ENCODE data around the gene C2orf68.
A peak's percentile ranks its signal among the peaks of the same experiment; 100 is the strongest.
"Not testable (repeated sequence)": the region's sequence is repeated elsewhere in the genome, so short reads cannot be mapped to it uniquely, and the experiment has no call there.

The C2orf68 gene

DNA sequence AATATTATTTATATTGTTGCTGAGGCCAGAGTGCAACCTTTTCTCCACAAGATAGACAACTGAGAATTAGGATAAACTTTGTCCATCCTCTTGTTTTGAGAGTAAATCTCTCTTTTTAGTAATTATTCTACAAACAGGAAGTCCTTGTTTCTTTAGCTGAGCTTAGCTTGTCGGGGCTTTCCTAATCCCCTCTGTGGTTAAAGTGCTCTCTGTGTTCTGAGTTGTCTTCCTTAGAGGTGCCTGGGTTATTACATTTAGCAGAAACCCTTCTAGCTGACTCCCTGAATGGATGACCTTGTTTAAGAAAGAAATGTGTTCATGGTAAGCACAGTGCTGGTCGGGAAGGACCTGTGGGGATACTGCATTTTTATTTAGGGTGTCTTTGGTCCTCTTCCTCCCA, 16.8 kb upstream of the C2orf68 start:
- DNase-seq (ENCODE audit: low spot score), result no peak

DNA sequence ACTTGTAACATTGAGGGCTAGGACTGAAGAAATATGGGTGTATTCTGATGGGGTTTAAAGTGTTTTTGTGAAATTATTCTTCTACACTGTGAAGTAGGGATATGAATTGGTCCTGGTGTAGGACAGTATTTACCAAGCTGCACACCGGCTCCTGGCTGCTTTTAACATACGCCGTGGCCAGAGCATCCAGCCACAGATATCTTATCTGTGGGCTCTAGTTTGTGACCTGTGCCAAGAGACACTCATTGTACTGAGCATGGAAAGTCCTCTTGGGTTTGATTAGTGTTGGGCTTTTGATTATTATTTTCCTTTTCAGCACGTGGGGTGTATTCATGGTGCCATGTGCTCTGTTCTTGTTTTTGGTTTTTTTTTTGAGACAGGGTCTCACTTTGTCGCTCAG, 12.1 kb upstream of the C2orf68 start:
- DNase-seq (ENCODE audit: low spot score), result no peak

DNA sequence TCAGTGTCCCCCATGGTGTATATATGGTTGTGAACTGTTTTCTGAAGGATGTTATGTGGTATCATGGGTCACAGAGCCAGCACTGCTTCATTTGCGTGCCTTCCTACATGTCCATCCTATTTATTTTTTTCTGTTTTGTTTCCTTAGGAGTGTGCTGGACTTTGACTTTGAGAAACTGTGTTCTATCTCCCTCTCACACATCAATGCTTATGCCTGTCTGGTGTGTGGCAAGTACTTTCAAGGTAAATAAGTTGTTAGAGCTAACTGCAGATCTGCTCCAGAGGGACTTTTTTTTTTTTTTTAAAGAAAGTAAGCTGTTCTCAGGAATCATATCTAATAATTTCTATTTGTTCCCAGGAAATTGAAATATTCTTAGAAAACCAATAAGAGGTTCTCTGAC, 9.5 kb upstream of the C2orf68 start:
- no peak for DNase-seq (ENCODE audit: low spot score)

DNA sequence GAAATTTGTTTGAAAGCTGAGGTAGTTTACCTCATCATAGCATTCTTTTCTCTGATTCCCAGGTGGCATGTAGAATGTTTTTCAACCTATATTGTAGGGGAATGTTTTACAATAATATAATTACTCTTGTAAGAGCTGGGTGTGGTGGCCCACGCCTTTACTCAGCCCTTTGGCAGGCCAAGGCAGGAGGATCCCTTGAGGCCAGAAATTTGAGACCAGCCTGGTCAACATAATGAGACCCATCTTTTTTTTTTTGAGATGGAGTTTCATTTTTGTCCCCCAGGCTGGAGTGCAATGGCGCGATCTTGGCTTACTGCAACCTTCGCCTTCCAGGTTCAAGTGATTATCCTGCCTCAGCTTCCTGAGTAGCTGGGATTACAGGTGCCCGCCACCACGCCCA, 7.8 kb upstream of the C2orf68 start:
- DNase-seq (ENCODE audit: low spot score), result no peak

DNA sequence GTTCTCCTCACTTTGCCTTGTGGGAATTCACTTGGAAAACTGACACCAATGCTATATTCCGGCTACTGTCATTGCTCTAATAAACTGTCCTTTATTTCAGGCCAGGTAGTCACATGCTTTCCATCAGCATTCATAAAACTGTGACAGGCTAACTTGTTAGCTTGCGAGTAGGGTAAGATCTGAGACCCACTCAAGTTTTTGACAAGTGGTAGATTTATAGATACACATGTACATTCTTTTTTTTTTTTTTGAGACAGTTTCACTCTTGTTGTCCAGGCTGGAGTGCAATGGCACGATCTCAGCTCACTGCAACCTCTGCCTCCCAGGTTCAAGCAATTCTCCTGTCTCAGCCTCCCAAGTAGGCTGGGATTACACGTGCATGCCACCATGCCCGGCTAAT, 5.9 kb upstream of the C2orf68 start:
- not testable (repeated sequence) for DNase-seq (ENCODE audit: low spot score)

DNA sequence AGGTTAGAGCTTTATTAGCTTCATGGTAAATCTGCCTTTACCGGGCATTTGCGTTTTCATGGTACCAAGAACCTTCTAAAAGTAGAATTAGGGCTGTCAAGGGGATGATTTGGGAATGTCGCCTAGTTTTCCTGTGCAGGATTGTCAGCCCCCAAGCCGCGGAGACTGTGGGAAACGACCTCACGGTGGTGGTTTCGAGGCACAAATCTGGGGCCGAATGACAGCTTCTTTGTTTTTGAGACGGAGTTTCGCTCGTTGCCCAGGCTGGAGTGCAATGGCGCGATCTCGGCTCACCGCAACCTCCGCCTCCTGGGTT, 3.5 kb upstream of the C2orf68 start:
- DNase-seq (ENCODE audit: low spot score), result no peak

DNA sequence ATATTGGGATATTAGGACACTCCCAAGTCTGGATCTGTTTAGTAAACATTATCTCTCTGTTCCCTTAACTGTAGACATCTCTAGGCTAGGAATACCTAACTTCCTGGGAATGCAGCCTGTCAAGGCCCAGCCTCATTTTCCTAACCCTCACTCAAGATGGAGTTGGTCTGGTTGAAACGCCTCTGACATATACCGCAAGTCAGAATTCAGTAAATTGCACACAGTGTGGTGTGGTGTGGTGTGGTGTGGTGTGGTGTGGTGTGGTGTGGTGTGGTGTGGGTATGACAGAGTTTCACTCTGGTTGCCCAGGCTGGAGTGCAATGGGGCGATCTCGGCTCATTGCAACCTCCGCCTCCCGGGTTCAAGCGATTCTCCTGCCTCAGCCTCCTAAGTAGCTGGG, 2.9 kb upstream of the C2orf68 start:
- DNase-seq (ENCODE audit: low spot score), result not testable (repeated sequence)

DNA sequence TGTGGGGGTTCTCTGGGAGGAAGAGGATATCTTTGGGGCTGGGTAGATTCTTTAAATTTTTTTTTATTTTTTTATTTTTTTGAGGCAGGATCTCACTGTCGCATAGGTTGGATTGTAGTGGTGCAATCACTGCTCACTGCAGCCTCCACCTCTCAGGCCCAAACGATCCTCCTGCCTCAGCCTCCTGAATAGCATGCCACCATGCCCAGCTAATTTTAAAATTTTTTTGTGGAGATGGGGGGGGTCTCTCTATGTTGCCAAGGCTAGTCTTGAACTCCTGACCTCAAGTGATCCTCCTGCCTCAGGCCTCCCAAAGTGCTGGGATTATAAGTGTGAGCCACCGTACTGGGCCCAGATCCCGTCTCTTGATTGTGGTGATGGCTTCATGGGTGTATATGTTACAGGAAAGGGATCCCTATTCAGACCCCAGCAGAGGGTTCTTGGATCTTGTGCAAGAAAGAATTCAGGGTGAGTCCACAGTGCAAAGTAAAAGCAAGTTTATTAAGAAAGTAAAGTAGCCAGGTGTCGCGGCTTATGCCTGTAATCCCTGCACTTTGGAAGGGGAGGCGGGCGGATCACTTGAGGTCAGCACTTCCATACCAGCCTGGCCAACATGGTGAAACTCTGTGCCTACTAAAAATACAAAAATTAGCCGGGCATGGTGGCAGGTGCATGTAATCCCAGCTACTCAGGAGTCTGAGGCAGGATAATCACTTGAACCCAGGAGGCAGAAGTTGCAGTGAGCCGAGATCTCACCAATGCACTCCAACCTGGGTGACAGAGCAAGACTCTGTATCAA, 2.0 kb upstream of the C2orf68 start:
- DNase-seq (ENCODE audit: low spot score), result no peak

DNA sequence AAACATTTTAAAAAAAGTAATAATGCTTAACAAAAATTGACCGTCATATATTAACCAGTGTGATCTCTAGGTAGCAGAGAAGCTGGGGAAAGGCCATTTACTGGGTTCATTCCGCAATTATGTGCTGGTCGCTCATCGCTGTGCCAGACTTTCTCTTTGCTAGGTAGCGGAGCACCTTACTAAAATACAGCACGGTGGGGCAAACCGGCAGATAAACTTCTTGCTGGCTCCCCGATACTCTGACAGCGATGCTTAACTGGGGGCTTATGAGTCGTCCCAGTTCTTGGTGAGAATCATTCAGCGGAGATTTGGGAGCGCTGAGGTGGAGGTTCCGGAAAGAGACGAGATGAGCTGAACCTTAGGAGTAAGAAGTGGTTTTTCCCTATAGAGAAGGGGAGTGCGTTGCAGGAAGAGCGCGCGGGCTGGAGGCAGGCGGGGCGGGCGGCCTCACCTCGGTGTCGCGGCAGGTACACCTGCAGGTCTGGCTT, 605 bp downstream of the C2orf68 start:
- DNase-seq (ENCODE audit: low spot score), result no peak

DNA sequence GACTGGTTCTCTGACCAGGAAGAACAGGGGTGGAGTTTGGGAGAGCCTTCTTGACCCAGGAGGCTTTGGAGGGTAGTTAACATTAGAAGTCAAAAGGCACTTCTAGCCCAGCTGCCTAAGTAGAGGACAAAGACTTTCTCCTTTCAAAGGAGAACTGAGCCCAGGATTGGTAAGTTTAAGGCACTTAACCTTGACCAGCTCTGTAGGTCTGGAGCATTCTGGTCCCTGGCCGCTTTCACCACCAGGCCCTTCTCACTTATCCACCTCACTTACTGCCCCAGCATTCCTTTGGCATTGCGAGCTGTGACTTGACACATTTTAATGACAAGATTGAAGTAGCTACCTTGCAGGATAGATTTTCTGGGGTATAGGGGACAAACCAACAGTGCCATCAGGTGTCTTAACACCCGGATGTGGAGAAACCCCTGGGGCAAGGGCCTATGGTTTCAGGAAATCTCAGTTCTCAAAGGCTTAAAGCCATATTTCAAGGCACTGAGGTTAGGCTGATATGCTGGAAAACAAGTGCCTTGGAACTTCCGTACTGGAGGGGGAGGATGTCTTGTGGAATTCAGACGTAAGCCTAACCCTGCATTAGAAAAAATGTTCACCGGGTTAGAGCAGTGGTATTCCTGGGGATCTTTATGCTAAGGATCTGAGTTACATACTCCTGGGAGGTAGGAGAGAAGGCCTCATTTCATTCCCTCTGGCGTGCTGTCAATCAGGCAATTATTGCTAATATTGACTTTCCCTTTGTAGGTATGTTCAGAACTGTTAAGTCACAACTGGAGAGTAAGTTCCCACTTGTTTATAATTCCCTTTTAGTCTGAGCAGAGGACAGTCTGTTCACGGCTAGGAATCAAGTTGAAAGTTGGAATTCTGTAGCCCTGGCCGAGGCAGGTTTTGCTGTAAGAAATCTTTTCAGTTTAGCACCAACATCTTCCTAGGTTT, 4.3 kb downstream of the C2orf68 start:
- DNase-seq (ENCODE audit: low spot score), result no peak

DNA sequence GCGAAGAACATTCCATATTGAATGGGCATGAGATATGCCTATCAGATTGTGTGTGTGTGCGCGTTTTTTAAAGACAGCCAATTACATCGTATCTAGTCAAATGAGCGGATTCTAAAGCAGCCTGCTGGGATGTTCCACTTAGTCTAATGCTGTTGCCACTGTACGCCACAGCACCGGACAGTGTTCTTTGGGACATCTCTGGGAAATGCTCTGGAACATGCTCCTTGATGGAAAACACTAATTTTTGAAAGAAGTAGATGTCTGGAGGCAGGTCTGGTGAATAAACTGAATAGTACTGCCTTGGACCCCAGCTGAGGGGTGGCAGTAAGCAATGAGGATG, 5.8 kb downstream of the C2orf68 start:
- no peak for DNase-seq (ENCODE audit: low spot score)

DNA sequence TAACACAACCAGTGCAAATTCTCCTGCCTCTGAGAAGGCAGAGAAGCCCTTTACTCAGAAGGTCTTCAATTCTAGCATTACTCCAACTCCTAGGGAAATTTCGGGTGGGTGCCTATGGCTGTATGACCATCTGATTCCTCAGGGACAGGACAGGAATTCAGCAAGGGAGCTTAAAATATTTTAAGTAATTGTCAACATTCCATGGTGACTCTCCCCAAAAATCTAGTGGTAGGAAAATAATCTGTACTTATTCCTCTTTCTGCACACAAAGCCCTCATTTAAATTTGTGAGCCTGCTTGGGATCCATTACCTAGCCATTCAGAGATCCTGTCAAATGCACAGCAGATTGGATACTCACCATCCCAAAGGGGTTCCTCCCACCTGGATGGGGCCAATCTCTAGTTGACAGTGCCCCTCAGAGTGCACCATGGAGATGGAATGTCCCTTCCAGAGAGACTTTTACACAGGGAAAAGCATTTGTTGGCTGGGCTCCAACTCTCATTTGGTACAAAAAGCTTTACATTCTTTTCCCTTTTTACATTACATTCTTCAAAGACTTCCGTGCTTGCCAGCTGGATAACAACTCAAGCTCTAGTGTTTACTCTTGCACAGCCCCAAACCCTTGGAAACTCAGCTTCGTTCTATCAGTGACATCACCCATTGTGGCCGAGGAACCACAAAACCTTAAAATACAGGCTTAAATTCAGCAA, 6.3 kb downstream of the C2orf68 start:
- DNase-seq (ENCODE audit: low spot score), result no peak

DNA sequence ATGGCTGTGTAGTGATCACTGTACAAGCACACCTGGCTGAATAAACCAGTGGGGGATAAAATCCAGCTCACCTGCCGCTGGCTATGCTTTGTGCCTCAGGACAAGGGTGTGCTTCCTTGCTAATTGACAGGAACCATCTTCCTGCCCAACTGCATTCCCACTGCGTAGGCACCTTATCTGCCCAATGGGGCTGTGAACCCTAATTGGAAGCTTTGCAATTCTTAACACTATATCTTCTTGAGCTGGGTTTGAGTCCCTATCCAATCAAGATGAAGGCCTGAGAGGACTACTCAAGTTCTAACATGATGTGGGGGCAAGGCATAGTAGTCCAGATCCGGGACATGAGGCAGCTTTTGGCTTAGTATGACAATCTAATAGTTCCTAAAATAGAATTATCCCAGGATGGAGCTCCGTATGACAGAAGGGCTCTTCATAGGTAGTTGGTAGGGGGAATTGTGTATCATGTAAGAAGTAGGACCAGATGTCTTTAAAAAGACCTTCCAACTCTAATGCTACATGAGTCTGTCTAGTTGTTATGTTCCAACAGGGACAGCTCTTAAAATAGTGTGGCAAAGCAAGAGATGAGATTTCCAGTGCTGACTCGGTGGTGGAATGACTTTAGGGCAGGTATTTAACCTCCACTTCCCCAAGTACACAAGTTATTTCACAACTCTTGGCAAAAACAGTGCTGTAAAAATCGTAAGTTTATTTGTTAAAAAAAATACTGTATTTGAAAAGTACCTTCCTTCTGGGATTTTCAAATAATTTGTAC, 7.1 kb downstream of the C2orf68 start:
- no peak for DNase-seq (ENCODE audit: low spot score)

DNA sequence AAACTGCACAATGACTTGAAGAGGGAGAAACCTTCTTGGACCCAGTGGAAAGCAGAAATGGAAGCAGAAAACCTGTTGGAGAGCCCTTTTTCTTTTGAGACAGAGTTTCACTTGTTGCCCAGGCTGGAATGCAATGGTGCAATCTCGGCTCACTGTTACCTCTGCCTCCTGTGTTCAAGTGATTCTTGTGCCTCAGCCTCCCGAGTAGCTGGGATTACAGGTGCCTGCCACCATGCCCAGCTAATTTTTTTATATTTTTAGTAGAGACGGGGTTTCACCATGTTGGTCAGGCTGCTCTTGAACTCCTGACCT, 7.8 kb downstream of the C2orf68 start:
- DNase-seq (ENCODE audit: low spot score), result not testable (repeated sequence)

DNA sequence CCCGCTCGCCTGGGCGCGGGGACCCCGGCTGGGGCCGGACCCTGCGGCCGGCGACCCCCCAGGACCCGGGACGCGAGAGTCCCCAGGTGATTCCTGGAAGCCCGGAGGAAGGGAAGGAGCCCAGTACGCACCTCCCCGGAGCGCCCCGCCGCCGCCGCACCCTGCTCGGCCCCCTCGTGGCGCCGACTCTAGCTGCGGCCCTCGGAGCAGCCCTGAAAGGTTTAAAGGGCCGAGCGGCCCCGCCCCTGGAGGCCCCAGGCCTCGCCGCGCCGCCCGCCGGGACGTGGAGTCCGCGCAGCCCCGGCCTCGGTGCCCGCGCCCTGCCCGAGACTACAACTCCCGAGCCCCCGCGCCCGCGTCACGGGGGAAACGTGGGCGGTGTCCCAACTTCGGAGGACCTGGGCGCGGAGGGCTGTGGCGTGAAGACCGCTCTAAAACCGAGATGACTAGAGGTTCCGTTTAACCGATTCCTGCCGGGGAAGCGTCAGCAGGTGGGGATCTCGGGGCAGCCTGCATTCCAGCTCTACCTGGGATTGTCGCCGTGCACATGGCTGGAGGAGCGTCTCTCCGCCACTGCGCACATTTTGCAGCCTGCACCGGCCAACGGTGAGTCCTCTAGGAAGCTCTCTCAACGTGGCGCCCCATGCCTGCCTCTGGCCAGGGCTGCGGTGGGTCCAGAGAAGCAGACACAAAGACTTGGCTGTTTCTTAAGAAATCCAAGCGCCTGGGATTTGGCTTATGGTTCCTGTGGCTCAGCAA, 9.2 kb downstream of the C2orf68 start, which contains the start of gene TMEM150A:
TSS of gene TMEM150A (minus strand) at position 223 of the 759 bp plus-strand sequence. CDS start 750 bp downstream, outside the sequence.
- DNase-seq (ENCODE audit: low spot score), result peak; percentile 91

DNA sequence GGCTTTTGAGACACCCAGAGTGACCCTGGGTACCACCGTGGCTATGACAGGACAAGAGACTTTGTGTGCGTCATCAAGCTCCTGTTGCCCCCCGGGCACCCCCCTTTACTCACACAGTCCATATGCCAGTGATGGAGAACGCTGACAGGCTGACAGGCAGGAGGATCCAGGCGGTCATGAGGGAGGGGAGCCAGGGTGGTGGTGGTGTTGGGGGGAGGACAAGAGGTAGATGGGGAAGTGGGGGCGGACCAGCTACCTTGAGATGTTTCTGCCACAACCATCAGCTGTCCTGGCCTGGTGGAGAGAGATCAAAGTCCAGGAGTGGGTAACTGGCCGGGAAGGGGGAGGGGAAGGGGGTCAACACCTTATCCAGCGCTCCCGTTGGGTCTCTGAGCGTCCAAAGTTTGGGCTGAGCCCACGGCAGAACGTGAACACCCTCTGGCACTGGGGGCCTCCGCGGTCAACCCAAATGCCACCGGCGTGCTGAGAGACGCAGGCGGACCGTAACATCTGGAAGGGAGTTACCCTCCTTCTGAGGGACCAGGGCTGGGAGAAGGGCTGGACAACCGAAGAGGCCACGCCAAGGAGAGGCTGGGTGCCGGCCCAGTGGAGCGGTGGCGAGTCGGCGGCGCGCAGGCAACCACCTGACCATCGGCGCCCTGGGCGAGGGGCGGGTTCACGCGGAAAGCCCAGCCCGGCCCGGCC, 9.9 kb downstream of the C2orf68 start:
- peak; percentile 47 for DNase-seq (ENCODE audit: low spot score)

DNA sequence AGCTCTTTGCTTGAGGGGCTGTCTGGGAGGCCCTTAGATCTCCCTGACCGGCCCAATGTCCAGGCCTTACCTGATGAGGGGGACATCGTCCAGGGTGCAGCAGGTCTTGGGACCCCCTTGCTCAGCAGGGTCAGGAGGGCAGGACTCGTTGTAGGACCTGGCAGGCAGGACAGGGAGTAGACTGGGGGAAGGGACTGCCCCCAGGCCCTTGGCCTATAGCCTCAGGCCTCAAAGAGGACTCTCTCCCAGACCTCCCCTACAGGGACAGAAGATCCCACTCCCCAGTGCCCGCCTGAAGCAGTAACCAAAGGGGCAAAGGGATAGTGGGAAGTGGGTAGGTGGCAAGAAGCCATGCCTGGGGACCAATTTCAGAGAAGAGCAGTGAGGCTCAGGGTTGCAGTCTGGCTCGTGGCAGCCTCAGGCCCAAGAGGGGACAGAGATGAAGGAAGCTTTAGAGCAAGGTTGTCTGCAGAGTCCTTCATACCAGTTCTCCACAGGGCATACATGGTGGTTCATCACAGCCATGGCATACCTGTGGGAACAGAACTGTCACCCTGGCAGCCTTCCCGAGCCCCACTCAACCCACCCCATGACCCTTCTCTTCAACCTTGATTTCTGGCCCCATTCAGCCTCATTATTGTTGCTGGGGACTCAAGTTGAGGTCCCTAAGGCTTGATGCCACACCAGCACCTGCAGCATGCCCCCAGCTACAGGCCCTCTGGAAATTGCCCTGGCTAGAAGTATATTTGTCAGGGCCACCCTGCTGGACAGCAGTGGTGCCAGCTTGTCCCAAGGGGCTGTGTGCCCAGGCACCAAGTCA, 10.7 kb downstream of the C2orf68 start:
- DNase-seq (ENCODE audit: low spot score), result no peak

DNA sequence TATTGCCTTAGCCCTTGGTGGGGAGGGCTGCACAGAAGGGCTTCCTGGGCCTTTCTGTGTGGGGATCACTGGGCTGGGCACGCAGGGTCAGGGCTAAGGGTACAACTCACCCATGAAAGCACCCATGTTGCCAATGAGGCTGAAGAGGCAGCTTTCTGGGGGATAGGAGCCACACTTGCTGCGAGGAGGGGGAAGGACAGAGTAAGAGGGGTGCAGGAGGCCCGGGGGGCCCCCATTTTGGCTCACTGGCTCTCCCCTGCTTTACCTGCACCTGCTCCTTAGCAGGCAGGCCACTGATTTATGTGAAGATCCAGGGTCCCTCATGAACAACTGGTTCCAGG, 11.7 kb downstream of the C2orf68 start:
- no peak for DNase-seq (ENCODE audit: low spot score)

DNA sequence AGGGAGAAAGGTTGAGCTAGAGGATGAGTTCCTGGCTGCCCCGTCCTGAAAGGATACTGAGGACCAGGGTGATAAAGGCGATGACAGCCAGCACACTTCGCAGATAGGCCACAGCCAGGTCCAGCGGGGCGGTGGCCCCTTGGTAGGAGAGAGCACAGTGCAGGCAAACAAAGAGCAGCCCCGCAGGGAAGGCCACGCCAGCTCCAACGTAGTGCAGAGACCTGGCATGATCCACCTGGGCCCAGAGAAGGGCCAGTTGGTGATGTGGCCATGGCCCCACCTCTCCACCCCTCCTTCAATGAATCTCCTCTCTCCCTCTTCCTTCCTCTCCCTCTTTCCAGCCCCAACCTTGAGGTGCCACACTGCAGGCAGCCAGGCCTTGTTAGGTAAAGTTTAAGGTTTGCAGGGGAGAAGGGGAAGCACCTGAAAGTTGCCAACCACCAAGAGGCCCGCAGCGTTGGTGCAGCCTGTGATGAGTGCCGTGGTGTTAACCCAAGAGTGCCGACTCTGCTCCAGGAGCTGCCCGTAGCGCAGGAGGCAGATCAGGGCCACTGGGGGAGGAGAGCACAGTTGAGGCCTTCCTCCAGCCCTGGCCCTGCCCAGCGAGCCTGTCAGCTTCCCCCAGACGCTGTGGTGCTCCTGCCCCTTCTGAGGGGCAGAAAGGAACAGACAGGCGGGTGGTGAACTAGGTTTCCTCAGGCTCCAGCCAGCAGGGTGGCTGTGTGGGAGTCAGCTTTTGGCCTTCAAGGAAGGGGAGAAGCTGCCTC, 12.2 kb downstream of the C2orf68 start:
- DNase-seq (ENCODE audit: low spot score), result no peak
